HG03280 (cell line): ENCODE measurements around the gene ATPAF1.
"Not testable (repeated sequence)": the region's sequence is repeated elsewhere in the genome, so short reads cannot be mapped to it uniquely, and the experiment has no call there.

Source experiments
- ATAC-seq: cut with Tn5 transposase; IDR thresholded peaks from one replicate; pipeline ENCODE4 v1.9.1; 2021; ENCODE audit warnings: mild to moderate bottlenecking, moderate library complexity; ENCODE audit not compliant: unreplicated experiment

ATPAF1 gene, protein sequence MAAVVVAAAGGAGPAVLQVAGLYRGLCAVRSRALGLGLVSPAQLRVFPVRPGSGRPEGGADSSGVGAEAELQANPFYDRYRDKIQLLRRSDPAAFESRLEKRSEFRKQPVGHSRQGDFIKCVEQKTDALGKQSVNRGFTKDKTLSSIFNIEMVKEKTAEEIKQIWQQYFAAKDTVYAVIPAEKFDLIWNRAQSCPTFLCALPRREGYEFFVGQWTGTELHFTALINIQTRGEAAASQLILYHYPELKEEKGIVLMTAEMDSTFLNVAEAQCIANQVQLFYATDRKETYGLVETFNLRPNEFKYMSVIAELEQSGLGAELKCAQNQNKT

DNA sequence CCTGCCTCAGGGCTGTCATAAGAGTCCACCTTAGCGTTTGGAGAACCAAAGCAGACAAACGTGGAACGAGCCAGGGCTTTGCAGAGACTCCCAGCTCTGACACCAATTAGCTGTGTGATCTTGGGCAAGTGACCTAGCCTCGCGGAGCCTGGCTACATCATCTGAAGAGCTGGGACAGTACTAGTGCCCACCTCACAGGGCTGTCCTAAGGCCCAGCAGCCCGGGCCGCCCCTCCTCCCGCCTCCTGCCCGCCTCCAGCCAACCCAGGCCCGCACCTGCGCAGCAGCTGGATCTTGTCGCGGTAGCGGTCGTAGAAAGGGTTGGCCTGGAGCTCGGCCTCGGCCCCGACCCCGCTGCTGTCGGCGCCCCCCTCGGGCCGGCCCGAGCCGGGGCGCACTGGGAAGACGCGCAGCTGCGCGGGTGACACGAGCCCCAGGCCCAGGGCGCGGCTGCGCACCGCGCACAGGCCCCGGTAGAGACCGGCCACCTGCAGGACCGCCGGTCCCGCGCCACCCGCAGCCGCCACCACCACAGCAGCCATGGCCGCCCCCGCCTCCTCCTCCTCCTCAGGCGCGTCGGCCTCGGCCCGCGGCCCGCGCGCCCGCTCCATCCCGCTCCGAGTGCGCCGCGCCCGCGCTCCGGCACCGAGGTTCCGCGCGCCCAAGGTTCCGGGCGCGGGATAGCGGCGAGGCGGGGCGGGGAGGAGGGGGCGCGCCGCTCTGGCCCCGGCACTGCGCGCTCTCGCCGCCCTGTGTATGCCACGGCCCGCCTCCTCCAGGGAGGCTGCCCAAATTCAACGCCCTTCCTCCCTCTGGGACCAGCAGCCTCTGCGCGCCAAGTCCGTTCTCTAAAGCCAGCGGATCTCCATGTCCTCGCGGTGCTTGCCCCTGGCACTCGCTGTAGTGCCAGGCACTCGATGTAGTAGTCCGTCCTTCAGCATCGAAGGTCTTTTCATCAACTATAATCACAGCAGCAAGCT lies at the start of gene ATPAF1:
ATPAF1 (minus strand) TSS at position 583 of the 979 bp plus-strand sequence; CDS start at position 541, 42 bp downstream.
- peak; percentile 74 for ATAC-seq

DNA sequence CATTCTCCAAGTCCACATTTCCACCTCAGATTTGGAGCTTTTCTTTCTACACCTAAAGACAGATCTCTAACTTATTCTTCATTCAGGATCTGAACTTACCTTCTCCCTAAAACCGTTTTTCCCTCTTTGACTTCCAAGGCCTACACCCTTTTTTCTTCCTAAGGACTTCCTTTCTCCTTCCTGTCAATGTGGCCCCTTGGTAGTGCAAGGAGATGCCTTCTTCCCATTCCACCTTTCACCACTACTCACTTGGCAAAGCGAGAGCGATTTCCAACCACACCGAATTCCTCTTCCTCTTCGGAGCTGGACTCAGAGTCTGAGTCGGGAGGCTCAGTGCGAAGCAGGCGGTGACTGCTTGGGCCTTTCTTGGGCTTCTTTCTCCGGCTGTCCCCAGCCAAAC lies 49.5 kb upstream of the ATPAF1 start:
- no peak for ATAC-seq

DNA sequence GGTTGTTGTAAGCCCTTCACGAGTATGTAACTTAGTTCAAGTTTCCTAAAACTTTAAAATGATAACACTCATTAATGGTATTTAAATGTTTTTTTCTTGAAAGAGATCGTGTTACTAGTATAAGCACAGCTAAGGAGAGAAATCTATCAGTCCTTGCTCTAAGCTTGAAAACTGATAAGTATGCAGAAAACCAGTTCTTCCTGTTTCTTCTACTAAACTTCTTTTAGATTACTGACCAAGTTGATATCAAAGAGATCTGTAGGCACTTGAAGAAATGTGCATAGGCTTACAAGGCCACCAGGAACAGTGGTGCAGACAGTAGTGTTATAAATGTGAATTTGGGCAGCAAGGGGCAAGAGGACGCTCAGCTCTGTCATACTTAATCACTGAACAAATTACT lies 46.8 kb upstream of the ATPAF1 start:
- no peak for ATAC-seq

DNA sequence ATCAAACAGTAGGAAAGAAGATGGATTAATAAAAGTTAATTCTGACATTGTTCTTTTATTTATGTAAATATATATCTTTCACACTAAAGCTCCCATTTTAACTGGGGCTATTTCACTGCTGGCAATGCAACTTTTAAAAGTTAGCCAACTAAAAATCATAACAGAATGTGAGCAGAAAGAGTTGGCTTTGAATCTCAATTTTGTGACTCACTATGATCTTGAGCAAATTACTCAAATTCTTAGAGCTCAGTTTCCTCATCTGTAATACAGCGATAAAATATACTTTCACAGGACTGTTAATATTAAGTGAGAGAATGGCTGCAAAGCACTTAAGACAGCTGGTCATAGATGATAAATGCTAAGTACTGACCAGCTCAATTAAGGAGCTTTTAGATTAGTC lies 40.0 kb upstream of the ATPAF1 start:
- ATAC-seq, result no peak

DNA sequence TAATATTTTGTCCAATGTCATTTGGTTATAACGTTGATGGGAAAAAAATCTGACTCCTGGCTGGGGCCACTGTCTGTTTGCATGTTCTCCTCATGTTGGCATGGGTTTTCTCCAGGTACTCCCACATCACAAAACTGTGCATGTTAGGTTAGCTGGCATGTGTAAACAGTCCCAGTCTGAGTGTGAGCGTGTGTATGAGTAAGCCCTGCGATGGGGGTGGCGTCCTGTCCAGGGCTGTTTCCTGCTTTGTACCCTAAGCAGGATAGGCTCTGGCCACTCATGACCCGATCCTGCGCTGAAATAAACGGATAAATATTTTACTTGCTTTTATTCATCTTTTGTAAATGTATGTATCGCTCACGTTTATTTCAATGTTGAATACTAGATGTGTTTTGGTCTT lies 37.2 kb upstream of the ATPAF1 start:
- ATAC-seq, result no peak

DNA sequence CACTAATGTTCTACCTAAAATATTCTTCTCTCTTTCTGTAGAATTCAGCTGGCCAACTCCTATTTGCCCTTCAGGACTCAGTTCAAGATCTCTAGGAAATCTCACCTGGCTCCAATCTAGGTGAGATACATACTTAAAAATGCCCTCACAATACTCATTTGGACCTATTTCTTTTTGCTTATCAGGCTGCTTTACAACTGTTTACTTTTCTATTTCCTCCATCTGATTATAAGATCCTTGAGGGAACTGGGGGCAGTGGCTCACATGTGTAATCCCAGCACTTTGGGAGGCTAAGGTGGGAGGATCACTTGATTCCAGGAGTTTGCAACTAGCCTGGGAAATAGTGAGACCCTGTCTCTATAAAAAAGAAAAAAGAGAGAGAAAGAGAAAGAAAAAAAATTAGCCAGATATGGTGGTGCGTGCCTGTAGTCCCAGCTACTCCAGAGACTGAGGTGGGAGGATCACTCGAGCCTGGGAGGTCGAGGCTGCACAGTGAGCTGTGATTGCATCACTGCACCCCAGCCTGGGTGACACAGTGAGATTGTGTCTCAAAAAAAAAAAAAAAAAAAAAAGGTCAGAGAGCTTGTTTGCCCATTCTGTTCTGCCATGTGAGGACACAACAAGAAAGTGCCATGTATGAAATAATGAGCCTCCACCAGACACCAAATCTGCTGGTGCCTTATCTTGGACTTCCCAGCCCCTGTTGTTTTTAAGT lies 35.9 kb upstream of the ATPAF1 start:
- no peak for ATAC-seq

DNA sequence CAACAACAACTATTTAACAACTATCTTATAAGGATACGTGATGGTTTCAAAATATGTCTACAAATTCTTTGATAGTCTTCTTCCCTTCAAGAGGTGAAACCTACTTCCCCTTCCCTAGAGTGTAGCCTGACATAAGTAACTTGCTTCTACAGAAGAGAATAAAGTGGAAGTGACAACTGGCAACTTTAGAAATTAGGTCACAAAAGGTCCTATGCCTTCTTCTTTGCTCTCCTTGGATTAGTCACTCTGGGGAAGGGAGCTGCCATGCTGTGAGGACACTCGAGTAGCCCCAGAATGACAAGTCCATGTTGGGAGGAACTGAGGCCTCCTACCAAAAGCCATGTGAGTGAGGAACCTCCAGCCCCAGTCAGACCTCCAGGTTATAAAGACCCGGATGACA lies 31.5 kb upstream of the ATPAF1 start:
- no peak for ATAC-seq

DNA sequence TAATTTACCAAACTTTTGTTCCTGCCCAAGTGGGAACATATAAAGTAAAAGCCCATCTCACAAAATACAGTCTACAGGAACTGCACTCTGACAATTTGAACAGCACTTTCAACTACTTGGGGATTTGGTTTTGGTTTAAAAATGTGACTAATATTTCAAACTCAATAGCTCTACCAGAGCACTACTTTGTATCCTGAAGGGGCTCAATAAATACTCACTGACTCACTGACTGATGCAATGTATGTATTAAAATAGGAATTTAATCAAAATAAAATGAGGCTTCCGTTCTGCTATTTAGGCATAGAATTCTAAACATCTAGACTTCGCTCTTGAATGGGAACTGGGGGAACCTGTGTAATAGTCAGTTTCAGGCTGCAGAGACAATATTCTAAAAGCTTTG lies 28.9 kb upstream of the ATPAF1 start:
- no peak for ATAC-seq

DNA sequence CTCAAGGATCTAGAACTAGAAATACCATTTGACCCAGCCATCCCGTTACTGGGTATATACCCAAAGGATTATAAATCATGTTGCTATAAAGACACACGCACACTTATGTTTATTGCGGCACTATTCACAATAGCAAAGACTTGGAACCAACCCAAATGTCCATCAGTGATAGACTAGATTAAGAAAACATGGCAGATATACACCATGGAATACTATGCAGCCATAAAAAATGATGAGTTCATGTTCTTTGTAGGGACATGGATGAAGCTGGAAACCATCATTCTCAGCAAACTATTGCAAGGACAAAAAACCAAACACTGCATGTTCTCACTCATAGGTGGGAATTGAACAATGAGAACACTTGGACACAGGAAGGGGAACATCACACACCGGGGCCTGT lies 26.5 kb upstream of the ATPAF1 start:
- not testable (repeated sequence) for ATAC-seq

DNA sequence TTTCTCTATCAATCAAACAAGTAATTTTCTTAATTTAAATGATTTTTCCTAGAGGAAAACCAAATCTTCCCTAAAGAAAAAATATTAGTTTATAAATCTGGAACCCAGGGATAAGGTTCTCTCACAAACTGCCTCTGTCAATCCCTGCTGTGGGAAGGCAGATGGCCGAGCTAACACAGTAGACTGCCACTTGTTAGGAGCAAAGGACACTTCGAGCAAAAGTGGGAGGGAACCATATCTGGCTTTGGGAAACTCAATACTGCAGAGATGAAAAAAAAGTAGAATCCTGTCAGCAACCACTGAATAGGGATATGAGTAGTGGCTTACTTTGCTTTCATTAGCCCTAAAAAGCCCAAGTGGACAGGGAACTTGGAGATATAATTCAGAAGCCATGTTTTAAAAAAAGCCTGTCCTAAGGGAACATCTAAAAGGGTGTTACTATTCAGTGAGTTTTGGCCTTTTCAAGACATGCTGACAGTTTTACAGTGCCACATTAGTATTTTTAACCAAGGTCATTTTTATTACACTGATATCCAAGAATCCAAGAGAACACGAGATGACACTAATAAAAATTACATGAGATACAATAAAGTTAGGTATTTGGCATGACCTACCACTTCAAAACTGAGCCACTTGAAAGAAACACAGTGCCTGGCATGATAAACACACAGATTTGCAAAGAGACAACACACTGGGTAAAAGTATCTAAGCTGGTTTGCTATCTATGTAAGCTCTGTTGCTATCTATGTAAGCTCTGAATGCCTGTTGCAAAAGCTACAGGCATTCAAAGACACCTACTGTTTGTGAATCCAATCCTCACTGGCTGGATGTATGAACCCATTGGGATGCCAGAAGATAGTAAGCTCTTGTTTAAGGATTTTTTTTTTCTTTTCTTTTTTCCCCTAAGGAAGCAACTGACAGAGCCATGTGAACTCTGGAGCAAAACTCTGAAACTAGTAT lies 24.9 kb upstream of the ATPAF1 start:
- no peak for ATAC-seq

DNA sequence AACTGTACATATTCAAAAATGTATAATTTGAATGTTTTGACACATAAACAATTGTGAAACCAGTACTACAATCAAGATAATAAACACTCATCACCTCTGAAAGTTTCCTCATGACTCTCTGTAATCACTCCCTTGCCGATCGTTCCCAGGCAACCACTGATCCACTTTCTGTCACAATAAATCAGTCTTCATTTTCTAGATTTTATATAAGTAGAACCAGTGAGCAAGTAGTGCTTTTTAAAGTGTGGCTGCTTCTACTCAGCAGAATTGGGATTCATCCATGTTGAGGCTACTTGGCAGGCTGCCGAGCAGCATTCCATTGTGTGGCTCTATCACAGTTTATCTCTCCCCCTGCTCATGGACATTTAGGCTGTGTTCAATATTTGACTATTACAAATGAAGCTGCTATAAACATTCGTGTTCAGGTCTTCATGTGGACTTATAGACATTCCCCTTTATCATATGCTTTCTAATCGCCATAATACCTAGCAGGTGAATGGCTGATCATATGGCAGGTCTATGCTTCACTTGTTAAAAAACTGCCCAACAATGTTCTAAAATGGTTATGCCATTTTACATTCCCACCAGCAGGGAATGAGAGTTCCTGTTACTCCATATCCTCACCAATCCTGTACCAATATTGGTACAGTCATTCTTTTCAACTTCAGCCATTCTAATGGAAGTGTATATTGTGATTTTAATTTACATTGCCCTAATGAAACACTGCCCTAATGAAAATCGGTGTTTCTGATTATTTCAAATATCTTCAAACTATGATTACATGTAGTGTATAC lies 24.0 kb upstream of the ATPAF1 start:
- no peak for ATAC-seq

DNA sequence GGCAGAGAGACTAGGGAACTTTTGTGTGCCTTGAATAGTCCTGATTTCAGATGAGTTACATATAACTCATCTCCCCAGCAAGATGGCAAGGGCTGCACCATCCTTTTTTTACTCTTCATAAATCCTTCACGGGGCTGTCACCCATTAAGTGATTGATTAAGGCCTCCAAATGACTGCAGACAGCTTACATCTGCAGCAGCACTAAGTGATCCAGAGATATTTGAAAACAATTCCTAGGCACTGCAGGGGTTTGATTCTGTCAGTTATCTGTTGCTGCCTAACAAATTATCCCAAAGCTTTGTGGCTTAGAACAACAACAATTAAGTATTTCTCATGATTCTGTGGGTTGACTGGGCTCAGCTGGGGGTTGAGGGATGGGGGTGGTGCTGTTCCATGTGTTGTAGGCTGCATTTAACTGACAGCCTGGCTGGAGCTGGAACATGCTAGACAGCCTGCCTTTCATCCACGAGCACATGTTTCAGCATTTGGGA lies 22.8 kb upstream of the ATPAF1 start:
- no peak for ATAC-seq

DNA sequence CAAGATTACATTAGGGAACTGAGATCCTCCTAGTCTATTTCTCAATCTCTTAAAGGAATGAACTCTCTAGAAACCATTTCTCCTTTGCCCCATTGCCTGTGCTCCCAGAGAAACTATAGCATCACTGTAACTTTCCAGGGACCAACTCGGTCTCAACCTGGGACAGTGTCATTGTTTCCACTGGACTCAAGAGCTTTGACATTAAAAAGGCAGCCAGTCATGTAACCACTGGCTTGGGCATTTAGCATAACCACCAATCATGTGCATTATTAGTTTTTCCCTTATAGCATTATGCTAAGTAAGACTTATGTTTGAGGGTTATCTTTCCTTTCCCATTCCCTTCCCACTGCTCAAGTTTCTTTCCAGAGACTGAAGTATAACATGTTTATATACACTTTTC lies 21.7 kb upstream of the ATPAF1 start:
- no peak for ATAC-seq

DNA sequence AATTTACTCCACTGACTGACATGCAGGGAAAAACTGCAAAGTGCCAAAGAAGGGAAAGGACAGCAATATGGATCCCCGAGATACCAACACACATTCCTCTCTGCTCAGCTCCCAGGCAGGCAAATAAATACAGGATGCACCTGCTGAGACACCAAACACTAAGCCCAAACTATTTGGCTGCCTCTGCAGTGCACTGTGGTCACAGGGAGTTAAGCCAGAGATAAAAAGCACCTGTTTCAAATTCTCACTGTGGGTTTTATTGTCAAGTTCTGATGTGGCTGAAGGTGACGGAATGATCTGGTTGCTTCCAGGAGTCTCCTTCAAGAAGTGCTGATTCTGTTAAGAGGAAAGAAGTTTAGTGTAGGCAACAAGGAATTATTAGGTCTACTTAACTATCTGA lies 21.2 kb upstream of the ATPAF1 start:
- ATAC-seq, result no peak

DNA sequence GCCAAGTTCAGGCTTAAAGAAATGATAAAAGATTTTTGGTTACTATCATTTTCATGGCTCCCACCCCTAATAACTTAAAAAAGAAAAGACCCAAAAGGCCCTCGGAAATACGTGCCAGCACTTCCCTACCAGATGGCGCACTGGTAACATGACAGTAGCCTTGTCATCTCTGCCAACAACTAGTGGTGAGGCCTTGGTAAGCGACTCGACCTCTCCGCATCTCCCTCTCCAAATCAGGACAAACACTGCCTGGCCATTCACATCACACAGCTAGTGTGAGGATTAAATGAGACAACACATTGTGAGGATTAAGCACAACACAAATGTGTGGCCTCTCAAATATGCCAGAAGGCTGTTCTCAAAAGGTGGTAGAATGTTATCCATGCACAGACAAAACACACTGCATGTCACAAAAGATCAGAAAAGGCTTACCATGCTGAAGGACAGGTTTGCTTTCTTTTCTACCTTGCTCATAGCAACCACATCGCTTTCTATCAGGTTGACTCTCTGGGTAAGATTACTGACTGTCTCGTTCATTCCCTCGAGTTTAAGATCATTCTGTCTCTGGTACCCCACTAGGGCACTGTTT lies 19.9 kb upstream of the ATPAF1 start:
- ATAC-seq, result no peak

DNA sequence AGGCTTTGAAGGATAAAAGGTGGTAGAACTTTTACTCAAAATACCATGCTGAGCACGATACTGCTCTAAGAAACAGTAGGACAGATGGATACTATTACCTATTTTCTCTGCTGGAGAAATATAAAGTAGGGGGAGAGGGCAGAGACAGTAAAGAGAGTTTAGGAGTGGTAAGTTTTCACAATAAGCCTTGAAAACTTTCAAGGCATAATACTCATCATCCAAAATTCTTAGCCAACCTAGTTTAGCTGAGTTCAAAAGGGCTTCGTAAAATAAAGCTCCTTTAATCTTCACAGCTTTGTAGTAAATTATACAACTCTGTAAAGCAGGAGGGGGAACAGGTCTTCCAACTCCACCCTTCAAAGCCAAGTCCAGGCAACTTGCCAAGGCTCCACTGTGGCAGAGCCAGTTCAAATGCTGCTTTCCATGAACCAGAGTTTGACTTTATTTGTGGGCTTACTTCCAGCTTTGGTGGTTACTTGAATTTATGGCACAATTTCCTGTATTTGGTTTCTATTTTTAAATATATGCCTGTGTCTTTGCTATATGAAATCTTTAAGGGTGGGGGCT lies 19.0 kb upstream of the ATPAF1 start:
- ATAC-seq, result no peak

DNA sequence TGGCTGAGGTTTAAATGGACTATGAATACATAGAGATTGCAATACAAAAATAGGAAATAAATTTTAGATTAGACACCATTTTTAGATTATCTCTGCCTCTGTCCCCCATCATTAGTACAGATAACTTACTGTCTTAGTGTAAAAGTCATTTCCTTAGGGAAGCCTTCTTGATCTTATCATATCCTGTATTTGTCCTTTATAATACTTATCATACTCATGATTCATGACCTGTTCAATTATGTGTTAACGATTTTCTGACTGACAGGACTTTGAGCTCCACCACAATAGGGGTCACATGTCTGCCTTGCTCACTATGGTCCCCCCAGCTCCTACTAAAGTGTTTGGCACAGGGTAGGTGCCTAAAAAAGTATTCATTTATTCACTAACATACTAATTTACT lies 18.1 kb upstream of the ATPAF1 start:
- no peak for ATAC-seq

DNA sequence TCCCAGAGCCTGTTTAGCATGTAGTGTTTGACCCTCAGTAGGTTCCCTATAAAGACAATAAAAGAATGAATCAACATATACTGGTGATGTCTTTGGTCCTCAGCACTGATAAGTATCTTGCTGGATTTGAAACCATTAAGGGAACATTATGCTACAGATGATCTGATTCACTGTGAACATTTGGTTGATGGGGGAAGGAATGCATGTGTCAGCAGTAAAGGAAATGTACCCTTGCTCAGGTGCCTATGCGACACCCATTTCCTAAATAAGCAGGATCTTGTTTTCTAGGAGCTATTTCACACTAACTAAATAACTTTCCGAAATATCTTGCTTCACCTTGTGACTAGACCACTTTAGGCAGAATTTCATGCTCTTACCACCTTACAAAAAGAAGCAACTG lies 16.5 kb upstream of the ATPAF1 start:
- no peak for ATAC-seq

DNA sequence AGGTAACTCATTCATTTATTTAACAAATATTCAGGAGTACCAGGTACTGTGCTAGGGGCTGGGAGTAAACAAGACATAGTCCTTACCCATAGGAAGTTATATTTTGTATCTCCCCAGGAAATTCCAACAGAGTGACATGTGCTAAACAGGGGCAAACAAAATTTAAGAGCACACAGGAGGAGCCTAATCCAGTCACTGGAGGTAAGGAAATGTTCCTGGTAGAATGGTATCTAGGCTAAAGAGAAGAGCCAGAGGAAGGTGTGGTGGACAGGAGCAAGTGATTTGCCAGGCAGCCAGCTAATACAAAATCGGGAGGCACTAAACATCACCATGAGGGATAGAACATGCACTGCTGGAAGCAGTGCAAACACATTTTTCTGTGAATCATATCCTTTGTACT lies 13.9 kb upstream of the ATPAF1 start:
- ATAC-seq, result no peak
